ENCODE data around the gene PRSS57.

PRSS57 gene

DNA sequence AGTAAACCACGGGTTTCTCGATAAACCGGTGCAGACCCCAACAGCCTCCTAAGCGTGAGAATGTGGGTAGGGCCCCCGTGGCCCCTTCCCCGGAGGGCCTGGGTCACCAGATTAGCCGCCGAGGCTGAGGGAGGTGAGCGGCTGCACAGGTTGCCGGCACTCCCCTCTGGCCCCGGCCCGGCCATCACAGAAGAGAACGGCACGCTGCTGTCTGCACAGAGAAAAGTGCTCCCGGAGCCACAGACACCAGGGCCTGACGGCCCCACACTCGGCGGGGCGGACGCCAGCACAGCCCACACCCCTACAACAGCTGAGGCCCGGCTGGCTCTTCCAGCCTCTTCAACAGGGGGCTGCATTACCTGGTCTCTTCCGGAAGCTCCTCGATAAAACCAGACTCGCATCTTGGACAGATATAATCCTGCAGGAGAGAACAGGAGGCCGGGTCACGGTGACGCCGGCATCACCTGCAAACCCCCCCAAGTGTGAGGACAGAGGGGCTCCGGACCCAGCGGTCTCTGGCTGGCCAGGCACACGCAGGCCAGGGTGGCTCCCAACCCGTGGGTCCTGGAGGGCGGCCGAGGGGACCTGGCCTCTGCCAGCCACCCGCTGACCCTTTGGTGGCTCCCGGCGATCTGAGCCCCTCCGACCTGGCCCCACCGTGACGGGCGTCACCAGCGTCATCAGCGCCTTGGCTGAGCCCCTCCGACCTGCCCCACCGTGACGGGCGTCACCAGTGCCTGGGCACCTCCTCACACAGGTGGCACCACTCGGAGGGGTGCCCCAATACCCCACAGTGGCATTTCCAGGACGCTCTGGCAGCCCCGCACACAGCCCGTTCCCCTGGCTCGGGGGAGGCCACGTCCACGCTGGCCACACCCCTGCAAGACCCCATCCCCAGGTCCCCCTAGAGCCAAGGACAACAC, 42.5 kb downstream of the PRSS57 start:
- no peak for DNase-seq (ENCODE audit: low read depth)

- DNase-seq (ENCODE audit: low read depth): no peak
These were observed 43.3 kb downstream of the PRSS57 start for GRCh38 chr19:651991-652390.

- DNase-seq (ENCODE audit: low read depth): no peak
These were observed 44.0 kb downstream of the PRSS57 start for GRCh38 chr19:651114-651818.

GRCh38 chr19:650121-650520, 45.1 kb downstream of the PRSS57 start:
- DNase-seq (ENCODE audit: low read depth): no peak

- DNase-seq (ENCODE audit: low read depth): no peak
These were observed 46.1 kb downstream of the PRSS57 start for GRCh38 chr19:648904-649801.

GRCh38 chr19:648305-648704, 46.9 kb downstream of the PRSS57 start:
- no peak for DNase-seq (ENCODE audit: low read depth)

GRCh38 chr19:647566-648284, 47.5 kb downstream of the PRSS57 start:
- no peak for DNase-seq (ENCODE audit: low read depth)

- DNase-seq (ENCODE audit: low read depth): no peak
These were observed 48.3 kb downstream of the PRSS57 start for GRCh38 chr19:646779-647565.

GRCh38 chr19:645912-646778, 49.1 kb downstream of the PRSS57 start:
- DNase-seq (ENCODE audit: low read depth): no peak

DNA sequence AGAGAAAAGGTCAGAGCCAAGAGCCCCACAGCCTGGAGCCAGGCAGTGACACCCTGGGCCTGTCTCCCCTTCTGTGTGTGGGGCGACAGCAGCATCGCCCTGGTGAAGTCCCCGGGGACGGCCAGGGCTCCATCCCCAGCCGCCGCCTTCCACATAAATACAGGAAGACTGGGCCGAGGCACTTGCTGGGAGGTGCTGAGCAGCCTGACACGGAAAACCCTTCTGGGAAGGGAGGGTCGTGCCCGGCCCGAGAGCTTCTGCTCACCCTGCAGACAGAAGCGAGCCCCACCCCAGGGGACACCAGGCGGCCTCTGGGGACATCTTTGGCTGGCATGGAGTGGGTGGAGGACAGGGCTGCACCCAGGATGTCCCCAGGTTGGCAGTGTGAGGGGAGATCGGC, 50.5 kb downstream of the PRSS57 start:
- no peak for DNase-seq (ENCODE audit: low read depth)

- no peak for DNase-seq (ENCODE audit: low read depth)
These were observed 50.9 kb downstream of the PRSS57 start for GRCh38 chr19:644363-644762.

DNA sequence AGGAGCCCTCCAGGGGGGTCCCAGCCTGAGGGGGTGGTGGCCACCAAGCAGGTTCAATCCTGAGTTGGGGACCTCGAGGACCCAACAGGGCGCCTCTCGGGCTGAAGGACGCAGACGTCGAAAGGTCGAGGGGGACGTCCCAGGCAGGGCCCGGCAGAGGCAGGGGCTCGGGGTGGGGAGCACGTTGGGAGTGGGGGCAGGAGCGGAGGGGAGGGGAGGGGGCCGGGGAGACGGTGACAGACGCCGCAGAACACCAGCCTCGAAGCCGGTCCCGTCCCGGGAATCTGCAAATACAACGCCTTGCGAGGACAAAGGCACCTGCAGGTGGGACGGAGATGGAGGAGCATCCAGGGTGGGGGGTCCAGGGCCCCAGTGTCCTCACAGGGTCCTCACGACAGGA, 51.5 kb downstream of the PRSS57 start:
- DNase-seq (ENCODE audit: low read depth): no peak

- no peak for DNase-seq (ENCODE audit: low read depth)
These were observed 52.2 kb downstream of the PRSS57 start for GRCh38 chr19:642767-643727.

GRCh38 chr19:641702-642101, 53.5 kb downstream of the PRSS57 start:
- DNase-seq (ENCODE audit: low read depth): no peak

DNA sequence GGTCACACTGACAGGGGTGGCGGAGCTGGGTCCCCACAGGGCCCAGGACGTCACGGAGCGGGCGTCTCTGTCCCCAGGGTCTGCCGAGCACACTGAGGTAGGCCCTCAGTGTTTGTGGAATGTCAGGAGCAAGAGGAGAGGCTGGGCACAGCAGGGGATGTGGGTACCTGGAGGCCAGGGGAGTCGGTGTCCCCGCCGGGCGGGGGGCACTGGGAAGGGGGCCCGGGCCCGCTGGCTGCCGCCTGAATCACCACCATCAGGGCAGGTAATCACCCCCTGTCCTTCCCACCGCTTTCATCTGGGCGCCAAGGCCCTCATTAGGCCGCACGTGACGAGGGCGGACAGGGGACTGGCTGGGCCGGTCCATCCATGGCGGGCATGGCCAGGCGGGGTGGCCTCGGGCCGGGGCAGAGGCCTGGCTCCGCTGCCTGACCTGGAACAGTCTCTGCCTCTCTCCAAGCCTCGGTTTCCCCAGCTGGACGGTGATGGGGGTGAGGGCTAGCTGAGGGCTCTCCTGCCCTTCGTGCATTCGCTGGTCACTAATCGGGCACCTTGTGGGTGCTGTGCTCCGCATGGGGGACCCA, 54.6 kb downstream of the PRSS57 start:
- no peak for DNase-seq (ENCODE audit: low read depth)

DNA sequence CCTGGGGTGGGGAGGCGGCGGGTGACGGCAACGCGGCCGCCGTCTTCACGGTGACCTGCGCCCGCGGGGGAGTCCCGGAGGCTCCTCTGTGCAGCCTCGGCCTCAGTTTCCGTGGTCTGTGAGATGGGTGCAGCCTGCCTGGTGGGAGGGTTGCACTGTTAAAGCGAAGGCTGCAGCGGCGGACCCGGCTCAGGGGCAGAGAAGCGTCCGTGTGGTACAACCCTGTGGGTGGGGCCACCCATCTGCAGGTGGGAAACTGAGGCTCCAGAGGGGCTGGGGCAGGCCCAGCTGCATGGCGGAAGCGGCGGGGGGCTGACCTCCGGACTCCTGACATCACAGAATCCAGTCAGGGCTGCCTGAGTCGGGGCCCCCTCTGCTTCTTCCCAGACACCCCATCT, 55.1 kb downstream of the PRSS57 start:
- DNase-seq (ENCODE audit: low read depth): no peak

DNA sequence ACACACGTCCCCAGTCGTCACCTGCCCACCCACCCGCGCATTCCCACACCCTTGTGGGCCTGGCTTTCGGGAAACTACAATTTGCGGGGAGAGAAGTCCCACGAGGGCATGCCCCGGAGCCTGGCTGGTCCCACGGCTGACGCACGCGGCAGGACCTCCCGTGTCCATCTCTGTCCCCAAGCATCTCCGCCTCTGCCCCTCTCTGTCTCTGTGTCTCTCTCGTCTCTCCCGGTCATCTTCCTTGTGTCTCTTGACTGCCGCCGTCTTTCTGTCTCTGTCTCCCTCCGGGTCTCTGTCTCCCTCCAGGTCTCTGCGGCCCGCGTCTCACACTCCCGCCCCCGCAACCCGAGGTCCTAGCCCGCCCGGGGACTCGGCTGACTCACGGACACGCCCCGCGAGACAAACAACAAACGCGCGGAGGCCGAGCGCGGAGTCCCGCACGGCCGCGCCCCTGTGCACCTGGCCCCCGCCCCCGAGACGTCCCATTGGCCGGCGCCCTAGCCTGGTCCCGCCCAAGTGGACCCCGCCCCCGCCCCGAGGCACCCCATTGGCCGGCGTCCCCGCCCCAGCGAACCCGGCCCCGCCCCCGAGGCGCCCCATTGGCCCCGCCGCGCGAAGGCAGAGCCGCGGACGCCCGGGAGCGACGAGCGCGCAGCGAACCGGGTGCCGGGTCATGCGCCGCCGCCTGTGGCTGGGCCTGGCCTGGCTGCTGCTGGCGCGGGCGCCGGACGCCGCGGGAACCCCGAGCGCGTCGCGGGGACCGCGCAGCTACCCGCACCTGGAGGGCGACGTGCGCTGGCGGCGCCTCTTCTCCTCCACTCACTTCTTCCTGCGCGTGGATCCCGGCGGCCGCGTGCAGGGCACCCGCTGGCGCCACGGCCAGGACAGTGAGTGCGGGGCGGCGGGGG, 55.7 kb downstream of the PRSS57 start, which contains the start of gene FGF22:
Gene FGF22 (plus strand): TSS at position 627 of the 908 bp plus-strand sequence. CDS start 47 bp downstream, at position 674.
- peak; percentile 51 for DNase-seq (ENCODE audit: low read depth)

Measured in fibroblast of the conjunctiva (primary cell).